ENCODE results near the gene FRMPD4. TPM values are rescaled to one million over a fixed set of nuclear protein-coding genes. Genes with fewer than 3 reads are reported as not detected.

FRMPD4 gene
- total and polyA plus RNA-seq, 10 of the 15 experiments (the other 5 are each of a cell fraction or from before 2014, with no cell fraction given), result not detected

DNA sequence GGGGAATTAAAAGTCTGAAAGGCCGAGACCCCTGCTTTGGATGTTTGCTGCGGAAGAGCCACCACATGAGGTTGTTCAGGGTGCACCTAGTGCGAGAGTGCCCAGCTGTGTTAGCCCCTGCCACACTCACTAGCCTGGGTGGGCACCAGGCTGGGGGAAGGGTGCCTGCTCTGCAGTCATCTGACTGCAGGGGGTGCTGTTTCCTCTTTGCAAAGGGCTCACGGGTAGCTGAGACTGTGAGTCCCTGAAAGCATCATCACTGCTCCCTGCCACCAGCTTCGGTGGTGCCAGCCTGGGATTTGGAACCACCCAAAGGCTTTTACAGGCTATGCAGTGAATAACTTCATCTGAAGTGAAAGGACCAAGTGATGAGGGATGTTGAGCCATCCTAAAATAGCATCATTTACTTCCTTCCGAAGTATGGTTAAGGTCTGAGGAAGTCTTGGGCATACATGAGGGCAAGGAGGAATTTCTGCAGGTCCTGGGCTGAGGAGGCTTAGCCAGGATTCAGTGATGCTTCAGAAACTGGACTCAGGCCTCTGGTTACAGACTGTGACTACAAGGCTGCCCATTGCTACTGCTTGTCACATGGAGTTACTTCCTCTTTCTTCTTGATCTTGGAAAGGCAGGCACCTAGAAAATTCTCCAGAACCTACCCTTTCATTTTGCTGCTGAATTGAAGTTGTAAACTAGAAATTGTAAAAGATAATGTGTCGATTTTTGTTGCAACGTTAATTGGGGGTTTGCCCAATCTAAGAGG, 359.7 kb downstream of the FRMPD4 start:
- no peaks in the 10 kb centered on the region for H4K20me1 ChIP-seq (ENCODE audit: control insufficient read depth, insufficient read depth)
- in situ Hi-C loops (cut with MboI) (no loop called here), intact Hi-C loops (cut with micrococcal nuclease; ENCODE audit: unreplicated experiment) (loop anchor here (1.0 to 5.0 kb wide), 3 partner anchors 69 to 273 kb away; no protein-coding TSS in a partner anchor)
- H3K4me3 ChIP-seq, result no peak overlapping the region
- H3K27ac ChIP-seq (ENCODE audit: control insufficient read depth, insufficient read depth), result no peak overlapping the region
- RAD21 ChIA-PET (ENCODE audit: unreplicated experiment), result interaction anchor here (0.8 to 1.0 kb wide), 3 partner anchors 70 to 226 kb away, joined by 3 to 8 read pairs (median 4); no protein-coding TSS in a partner anchor
- ATAC-seq (peak; percentile 93), FAIRE-seq (no peak), DNase-seq (ENCODE audit: low read depth, low spot score) (no peak)
- H3K27me3 ChIP-seq (replicated peaks in 1 of 2; ENCODE audit: control insufficient read depth in 2 of 2, insufficient read depth in 2 of 2, low read length in 1 of 2), result no peaks in the 10 kb centered on the region
- CTCF ChIA-PET, result interaction anchor here (0.6 to 1.5 kb wide), 7 partner anchors 11 to 203 kb away, joined by 3 to 13 read pairs (median 4); no protein-coding TSS in a partner anchor
- SMC1A ChIA-PET (ENCODE audit: uncharacterized antibody, unreplicated experiment), result interaction anchor here (0.9 to 1.1 kb wide), 5 partner anchors 71 to 207 kb away, joined by 3 to 6 read pairs (median 3); no protein-coding TSS in a partner anchor
- no peaks in the 10 kb centered on the region; the same call in 1 of the 2 replicates for H3K4me1 ChIP-seq (ENCODE audit: control insufficient read depth, insufficient read depth, low read length)
- no peaks in the 10 kb centered on the region for H3K9me3 ChIP-seq (replicated peaks; ENCODE audit: control insufficient read depth, insufficient read depth, low read length)
- H3K79me2 ChIP-seq (ENCODE audit: control insufficient read depth, insufficient read depth, low read length), result no peaks in the 10 kb centered on the region
- WGBS (ENCODE audit: insufficient coverage, insufficient replicate concordance, low lambda C conversion rate, missing lambda C conversion rate), result 19% methylated on average over 8 of the region's 8 CpGs
- no peak overlapping the region for H2AFZ ChIP-seq (ENCODE audit: control insufficient read depth, low read depth, low read length)
- BruUV-seq (replicated peaks), result no TSS peak
- no peaks in the 10 kb centered on the region for H3K36me3 ChIP-seq (ENCODE audit: control insufficient read depth in 2 of 2, insufficient read depth in 2 of 2, low read length in 1 of 2)
- no peak overlapping the region for H3K4me2 ChIP-seq (ENCODE audit: control insufficient read depth, insufficient read depth)
- POLR2A ChIA-PET, result no interaction called here
- H3K9ac ChIP-seq (ENCODE audit: control insufficient read depth, insufficient read depth, low read length), result no peak overlapping the region
- TF ChIP-seq RAD21 (IDR thresholded peaks at IDR 0.05; ENCODE audit: insufficient read depth, low read depth, low read length) (peak; percentile 54), PKNOX1 (IDR thresholded peaks at IDR 0.05) (no peak), SMC3 (IDR thresholded peaks at IDR 0.05; ENCODE audit: borderline replicate concordance, low read length) (peak; percentile 45; the same call in 1 of the 2 replicates), ATF3 (IDR thresholded peaks at IDR 0.05; ENCODE audit: borderline replicate concordance, extremely low read depth, low read depth, low read length) (no peak), IKZF2 (IDR thresholded peaks at IDR 0.05) (no peak), ZNF384 (IDR thresholded peaks at IDR 0.05; ENCODE audit: borderline replicate concordance, low read depth, low read length) (no peak), MYB (IDR thresholded peaks at IDR 0.05; ENCODE audit: borderline replicate concordance, low read depth, low read length) (no peak), HDGF (IDR thresholded peaks at IDR 0.05) (no peak)
- TF ChIP-seq, protein P1, sequence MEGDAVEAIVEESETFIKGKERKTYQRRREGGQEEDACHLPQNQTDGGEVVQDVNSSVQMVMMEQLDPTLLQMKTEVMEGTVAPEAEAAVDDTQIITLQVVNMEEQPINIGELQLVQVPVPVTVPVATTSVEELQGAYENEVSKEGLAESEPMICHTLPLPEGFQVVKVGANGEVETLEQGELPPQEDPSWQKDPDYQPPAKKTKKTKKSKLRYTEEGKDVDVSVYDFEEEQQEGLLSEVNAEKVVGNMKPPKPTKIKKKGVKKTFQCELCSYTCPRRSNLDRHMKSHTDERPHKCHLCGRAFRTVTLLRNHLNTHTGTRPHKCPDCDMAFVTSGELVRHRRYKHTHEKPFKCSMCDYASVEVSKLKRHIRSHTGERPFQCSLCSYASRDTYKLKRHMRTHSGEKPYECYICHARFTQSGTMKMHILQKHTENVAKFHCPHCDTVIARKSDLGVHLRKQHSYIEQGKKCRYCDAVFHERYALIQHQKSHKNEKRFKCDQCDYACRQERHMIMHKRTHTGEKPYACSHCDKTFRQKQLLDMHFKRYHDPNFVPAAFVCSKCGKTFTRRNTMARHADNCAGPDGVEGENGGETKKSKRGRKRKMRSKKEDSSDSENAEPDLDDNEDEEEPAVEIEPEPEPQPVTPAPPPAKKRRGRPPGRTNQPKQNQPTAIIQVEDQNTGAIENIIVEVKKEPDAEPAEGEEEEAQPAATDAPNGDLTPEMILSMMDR (IDR thresholded peaks at IDR 0.05 in 2 of 3, conservative IDR thresholded peaks at IDR 0.05 in 1 of 3; ENCODE audit: control insufficient read depth in 2 of 3, extremely low read depth in 1 of 3, insufficient read depth in 1 of 3, low read depth in 3 of 3, low read length in 3 of 3), result peak; percentile 56 to 76 (median 69)

Data from GM12878 (cell line).